ENCODE data around the gene UNC13D.
A peak's percentile ranks its signal among the peaks of the same experiment; 100 is the strongest.
"Not testable (repeated sequence)": the region's sequence is repeated elsewhere in the genome, so short reads cannot be mapped to it uniquely, and the experiment has no call there.

UNC13D gene

GRCh38 chr17:75874323-75875181 lies 30.3 kb upstream of the UNC13D start:
- no peak for DNase-seq (ENCODE audit: low spot score)

DNA sequence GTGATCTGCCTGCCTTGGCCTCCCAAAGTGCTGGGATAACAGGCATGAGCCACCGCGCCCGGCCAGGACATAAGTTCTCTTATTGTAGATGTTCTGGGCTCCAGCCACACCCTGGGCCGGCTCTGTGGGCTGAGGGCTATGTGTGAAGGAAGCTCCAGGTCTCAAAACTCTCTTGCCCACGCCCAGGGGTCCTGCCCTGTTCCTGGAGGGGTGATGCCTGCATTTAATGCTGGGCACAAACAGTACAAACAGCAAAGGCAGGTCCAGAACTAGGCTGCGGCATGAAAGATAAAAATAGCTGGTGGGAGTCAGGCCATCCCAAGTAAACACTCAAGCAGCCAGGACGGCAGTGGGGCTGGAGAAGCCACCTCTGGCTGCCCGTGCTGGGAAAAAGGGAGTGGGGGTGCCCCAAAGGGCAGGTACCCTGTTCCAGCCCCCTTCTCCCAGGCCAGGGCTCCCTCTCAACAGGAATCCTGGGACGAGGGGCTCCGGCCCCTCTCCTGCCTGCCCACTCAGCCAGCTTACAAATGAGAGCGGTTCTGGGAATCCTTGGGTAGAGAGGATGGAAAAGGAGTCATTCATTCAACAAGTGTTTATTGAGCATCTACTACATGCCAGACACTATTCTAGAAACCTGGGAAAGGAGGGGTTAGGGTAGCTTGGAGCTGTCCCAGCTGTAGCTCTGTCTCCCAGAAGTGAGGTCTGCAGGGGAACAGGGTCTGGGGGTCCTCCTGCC lies 29.6 kb upstream of the UNC13D start:
- DNase-seq (ENCODE audit: low spot score): no peak

DNA sequence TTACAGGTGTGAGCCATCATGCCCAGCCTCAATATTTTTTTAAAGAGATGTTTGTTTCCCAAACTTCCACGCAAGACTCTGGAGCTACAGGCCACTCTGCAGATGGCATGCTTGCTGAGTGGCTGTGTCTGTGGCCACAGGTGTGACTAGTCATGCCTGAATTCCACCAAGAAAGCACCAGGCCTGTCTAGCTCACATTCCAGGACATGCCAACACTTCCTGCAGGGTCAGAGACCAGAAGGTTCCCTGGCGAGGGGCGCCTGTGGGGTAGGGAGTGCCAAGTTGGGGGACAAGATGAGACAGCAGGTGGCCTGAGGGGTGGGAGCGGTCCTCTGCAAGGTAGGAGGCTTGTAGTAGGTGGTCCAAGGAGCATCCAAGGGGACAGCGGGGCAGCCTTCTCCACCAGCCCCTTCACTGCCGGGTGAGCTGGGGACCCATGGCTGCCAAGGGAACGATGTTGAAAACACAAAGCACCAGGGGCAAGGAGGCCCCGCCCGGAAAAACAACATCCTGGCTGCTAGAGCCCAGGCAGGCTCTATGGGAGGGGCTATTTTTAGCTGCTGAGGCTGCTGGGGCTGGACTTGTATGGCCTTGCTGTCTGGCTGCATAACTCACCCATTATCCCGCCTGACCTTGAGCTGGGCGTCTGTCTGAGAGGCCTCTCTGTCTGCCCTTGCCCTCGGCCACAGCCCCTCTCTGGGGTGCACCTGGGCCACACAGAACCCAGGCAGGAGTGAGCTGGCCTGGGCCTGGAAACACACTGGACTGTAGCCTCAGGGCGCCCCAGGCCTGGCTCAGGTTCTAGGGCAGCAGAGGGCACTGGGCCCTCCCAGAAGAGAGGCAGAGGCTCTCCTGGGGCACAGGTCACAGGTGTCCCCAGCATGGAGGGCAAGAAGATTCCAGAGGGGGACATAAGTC lies 28.5 kb upstream of the UNC13D start:
- peak; percentile 60 for DNase-seq (ENCODE audit: low spot score)

DNA sequence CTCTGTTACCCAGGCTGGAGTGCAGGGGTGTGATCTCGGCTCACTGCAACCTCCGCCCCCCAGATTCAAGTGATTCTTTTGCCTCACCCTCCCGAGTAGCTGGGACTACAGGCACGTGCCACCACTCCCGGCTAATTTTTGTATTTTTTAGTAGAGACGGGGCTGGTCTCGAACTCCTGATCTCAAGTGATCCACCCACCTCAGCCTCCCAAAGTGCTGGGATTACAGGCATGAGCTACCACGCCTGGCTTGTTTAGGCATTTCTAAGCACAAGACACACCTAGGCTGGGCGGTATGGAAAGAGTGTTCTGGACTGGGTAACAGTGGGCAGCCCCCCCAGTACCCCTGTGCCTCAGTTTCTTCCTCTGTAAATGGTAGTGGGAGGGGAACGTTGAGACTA lies 26.0 kb upstream of the UNC13D start:
- not testable (repeated sequence) for DNase-seq (ENCODE audit: low spot score)

DNA sequence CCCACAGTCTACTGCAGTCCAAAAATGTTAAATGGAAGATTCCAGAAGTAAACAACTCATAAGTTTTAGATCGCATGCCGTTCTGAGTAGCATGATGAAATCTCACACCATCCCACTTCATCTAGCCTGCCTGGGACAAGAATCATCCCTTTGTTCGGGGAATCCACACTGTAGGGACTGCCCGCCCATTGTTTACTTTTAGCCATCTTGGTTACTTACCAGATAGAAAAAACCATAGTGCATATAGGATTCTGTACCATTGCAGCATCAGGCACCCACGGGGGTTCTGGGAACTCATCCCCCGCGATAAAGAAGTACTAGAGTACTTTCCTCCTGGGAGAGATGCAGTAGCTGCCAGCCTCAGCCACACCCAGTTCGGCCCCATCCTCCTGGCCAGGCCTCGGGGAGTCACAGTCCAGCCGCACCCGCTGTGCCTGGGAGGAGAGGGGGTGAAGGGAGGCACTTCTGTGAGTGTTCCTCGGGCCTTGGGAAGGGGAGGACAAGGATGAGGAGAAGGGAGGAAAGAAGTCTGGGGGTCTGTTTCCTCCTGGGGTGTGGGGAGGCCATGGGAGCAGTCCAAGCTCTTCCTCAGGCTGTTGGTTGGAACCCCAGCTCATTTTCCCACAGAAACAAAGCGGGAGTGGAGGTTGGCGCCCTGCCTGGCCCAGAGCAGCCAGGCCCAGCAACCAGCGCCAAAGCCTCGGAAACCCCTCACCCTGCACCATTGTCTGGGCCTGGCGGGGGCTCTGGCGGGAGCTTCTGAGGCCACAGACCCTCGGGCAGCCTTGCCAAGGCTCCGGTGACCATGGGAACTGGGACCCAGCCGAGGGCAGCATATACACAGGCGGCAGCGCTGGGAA lies 25.3 kb upstream of the UNC13D start:
- DNase-seq (ENCODE audit: low spot score): peak; percentile 83

GRCh38 chr17:75868730-75869281 lies 24.6 kb upstream of the UNC13D start:
- not testable (repeated sequence) for DNase-seq (ENCODE audit: low spot score)

DNA sequence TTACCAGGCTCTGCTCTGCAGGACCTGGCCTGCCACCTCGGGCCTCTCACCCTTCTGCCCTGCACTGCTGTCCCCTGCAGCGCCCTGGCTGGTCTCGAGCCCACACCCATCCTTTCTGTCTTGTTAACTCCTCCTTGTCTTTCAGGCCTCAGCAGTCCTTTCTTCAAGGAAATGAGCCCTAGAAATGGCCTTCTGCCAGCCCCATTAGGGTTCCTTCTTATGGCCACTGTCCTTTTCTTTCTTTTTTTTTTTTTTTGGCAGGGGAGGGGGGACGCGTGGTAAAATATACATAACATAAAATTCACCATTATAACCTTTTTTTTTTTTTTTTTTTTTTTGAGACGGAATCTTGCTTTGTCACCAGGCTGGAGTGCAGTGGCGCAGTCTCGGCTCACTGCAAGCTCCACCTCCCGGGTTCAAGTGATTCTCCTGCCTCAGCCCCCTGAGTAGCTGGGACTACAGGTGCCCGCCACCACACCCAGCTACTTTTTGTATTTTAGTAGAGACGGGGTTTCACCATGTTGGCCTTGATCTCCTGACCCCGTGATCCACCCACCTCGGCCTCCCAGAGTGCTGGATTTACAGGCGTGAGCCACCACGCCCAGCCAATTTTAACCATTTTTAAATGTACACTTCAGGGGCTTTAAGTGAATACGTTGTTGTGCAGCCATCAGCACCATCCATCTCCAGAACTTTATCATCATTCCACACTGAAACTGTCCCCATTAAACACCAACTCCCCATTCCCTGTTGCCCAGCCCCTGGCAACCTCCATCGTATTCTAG lies 21.4 kb upstream of the UNC13D start:
- not testable (repeated sequence) for DNase-seq (ENCODE audit: low spot score)

- not testable (repeated sequence) for DNase-seq (ENCODE audit: low spot score)
Measured at GRCh38 chr17:75864887-75865286, 20.7 kb upstream of the UNC13D start.

DNA sequence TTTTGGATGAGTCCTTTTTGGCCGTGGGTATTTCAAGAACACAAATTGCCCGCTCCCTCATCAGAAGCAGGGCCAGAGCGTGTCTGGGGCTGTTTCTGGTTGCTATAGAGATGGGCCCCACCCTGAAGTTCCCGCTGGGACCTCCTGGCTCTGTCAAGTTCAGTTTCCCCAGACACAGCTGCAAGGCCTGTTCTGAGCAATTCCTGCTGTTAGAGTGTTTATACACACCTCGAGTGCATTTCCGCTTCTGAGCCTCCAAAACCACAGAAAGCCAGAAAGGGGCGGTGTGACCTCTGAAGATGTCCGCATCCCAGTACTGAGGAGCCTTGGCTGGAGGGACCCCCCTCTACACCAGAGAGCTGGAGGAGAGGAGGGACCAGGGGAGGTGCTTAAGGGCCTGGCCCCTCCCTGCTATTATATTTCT lies 20.3 kb upstream of the UNC13D start:
- DNase-seq (ENCODE audit: low spot score): no peak

DNA sequence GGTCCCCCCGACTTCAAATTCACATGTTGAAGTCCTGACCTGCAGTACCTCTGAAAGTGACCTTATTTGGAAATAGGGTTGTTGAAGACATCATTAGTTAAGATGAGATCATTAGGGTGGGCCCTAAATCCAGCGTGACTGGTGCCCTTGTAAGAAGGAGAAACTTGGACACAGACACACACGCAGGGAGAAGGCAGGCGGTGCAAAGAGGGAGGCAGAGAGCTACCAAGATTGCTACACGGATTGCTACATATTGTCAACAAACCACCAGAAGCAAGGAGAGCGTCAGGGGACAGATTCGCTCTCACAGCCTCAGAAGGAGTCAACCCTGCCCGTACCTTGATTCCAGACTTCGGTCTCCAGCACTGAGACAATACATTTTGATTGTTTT lies 17.7 kb upstream of the UNC13D start:
- DNase-seq (ENCODE audit: low spot score): no peak

DNA sequence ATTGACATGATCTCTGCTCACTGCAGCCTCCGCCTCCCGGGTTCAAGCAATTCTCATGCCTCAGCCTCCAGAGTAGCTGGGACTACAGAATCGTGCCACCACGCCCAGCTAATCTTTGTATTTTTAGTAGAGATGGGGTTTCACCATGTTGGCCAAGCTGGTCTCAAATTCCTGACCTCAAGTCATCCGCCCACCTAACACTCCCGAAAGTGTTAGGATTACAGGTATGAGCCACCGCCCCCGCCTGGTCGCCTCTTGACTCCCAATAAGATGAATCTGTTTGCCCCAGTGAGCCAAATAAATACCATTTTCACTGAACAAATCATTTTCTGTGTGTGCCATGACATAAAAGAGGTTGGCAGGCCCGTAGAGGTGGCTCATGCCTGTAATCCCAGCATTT lies 15.2 kb upstream of the UNC13D start:
- DNase-seq (ENCODE audit: low spot score): not testable (repeated sequence)

GRCh38 chr17:75856062-75856756 lies 12.0 kb upstream of the UNC13D start:
- DNase-seq (ENCODE audit: low spot score): peak; percentile 62

DNA sequence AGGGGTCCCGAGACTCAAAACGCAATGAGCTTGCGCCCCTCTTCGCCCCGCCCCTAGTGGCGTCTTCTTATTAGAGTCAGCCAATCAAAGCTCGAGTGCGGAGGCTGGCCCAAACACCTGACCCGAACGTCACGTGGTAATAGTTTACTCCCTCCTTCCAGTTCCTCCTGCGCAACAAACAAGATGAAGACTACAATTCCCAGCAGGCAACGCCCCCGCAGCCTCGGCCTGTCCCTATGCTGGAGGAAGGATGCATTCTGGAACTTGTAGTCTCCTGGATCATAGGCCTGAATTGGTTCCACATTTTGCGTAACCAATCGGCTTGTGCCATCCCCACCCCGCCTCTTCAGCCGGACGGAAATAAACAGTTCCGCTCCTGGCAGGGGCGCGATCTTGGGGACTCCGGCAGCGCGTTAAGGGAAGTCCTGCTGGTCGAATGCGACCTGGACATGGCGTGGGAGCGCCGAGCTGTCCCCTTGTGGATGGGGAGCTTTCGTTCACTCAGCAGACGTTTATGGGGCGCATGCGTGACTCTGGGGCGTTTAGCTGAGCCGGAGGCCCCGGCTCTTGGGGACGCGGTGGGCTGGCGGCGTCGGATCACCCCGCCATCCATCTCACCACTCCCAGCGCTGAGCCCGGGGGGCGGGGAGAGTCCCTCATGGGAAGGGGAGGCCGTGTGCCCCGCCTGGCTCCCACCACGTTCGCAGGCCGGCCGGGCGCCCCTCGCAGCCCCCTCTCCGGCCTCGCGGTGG lies 11.3 kb upstream of the UNC13D start, which contains the start of gene WBP2:
WBP2 (minus strand) TSS at position 26 of the 752 bp plus-strand sequence. CDS start 38 bp downstream, outside the sequence.
- DNase-seq (ENCODE audit: low spot score): peak; percentile 100

DNA sequence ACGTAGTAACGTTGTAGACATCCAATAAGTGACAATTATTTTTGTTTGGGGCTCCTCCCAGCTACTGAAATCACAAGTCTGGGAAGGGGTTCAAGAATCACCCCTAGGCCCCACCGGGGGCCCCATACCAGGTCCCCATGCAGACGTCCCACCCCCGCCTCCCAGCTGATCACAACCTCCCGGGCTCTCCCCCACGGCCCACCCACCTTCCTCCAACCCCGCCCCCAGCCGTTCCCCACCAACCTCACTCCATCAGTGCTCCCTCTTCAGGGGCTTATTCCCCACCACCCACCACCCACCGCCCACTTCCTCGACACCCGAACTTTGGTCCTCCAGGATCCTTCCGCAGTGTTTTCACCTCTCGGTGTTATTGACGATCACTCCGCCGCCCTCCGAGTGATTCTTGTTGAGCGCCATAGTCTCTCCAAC lies 10.7 kb upstream of the UNC13D start:
- no peak for DNase-seq (ENCODE audit: low spot score)

GRCh38 chr17:75854101-75854748 lies 10.0 kb upstream of the UNC13D start:
- DNase-seq (ENCODE audit: low spot score): no peak

- no peak for DNase-seq (ENCODE audit: low spot score)
Measured at GRCh38 chr17:75853433-75853832, 9.2 kb upstream of the UNC13D start.

- not testable (repeated sequence) for DNase-seq (ENCODE audit: low spot score)
Measured at GRCh38 chr17:75851693-75851991, 7.4 kb upstream of the UNC13D start.

All from Ammon's horn (tissue), 1 donor.